Measurements from ENCODE around the gene MASTL.

Gene MASTL

GRCh38 chr10:27207350-27207749 lies 52.2 kb downstream of the MASTL start:
- H3K9me3 ChIP-seq (ENCODE audit: control insufficient read depth, insufficient read depth, low read depth, low read length), result no peaks in the 10 kb centered on the region
- ChIA-PET CTCF (interaction anchor here (1.8 kb wide), 1 partner anchor 16 kb away, joined by 7 read pairs; no protein-coding TSS in a partner anchor), POLR2A (no interaction called here)
- no peaks in the 10 kb centered on the region for H3K4me1 ChIP-seq (ENCODE audit: control insufficient read depth, insufficient read depth, low read length)
- no peak overlapping the region for H3K4me3 ChIP-seq (ENCODE audit: low read depth, low read length)
- H3K36me3 ChIP-seq (ENCODE audit: control insufficient read depth in 2 of 2, insufficient read depth in 1 of 2, low read length in 2 of 2), result peaks cover 81 to 85% of the 10 kb centered on the region in 2 experiments
- TF ChIP-seq, protein P1, sequence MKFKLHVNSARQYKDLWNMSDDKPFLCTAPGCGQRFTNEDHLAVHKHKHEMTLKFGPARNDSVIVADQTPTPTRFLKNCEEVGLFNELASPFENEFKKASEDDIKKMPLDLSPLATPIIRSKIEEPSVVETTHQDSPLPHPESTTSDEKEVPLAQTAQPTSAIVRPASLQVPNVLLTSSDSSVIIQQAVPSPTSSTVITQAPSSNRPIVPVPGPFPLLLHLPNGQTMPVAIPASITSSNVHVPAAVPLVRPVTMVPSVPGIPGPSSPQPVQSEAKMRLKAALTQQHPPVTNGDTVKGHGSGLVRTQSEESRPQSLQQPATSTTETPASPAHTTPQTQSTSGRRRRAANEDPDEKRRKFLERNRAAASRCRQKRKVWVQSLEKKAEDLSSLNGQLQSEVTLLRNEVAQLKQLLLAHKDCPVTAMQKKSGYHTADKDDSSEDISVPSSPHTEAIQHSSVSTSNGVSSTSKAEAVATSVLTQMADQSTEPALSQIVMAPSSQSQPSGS (tag by site-specific recombination; IDR thresholded peaks at IDR 0.05; ENCODE audit: low read depth), result no peak
- TF ChIP-seq ZNF112 (tag by site-specific recombination; IDR thresholded peaks at IDR 0.05) (no peak), ZNF324 (tag by site-specific recombination; IDR thresholded peaks at IDR 0.05) (no peak)
- H3K27ac ChIP-seq (ENCODE audit: extremely low read depth, low read depth, low read length), result no peak overlapping the region

- CTCF ChIA-PET, result interaction anchor here (0.6 to 2.7 kb wide), 24 partner anchors 9 to 1257 kb away, joined by 3 to 22 read pairs (median 4); partner anchors contain the start of gene ACBD5
- H3K27ac ChIP-seq (ENCODE audit: extremely low read depth, low read depth, low read length), result no peak overlapping the region
- no peak overlapping the region for H3K4me3 ChIP-seq (ENCODE audit: low read depth, low read length)
- POLR2A ChIA-PET, result interaction anchor here (0.7 kb wide), 1 partner anchor 420 kb away, joined by 7 read pairs; no protein-coding TSS in a partner anchor
- peaks cover 42 to 53% of the 10 kb centered on the region in 2 experiments for H3K36me3 ChIP-seq (ENCODE audit: control insufficient read depth in 2 of 2, insufficient read depth in 1 of 2, low read length in 2 of 2)
- H3K4me1 ChIP-seq (ENCODE audit: control insufficient read depth, insufficient read depth, low read length), result no peaks in the 10 kb centered on the region
- no peaks in the 10 kb centered on the region for H3K9me3 ChIP-seq (ENCODE audit: control insufficient read depth, insufficient read depth, low read depth, low read length)
- TF ChIP-seq ZBTB49 (tag by site-specific recombination; IDR thresholded peaks at IDR 0.05; ENCODE audit: low read depth) (no peak), ZNF544 (tag by site-specific recombination; IDR thresholded peaks at IDR 0.05) (no peak), ZNF121 (tag by site-specific recombination; IDR thresholded peaks at IDR 0.05) (peak; percentile 93), ZNF18 (tag by site-specific recombination; IDR thresholded peaks at IDR 0.05) (0 out of 2 replicates have a peak, but pooled peaks have one; percentile 55), ZNF146 (tag by site-specific recombination; IDR thresholded peaks at IDR 0.05) (no peak), WT1 (tag by site-specific recombination; IDR thresholded peaks at IDR 0.05) (no peak), ZIC2 (tag by site-specific recombination; IDR thresholded peaks at IDR 0.05) (no peak), SCRT1 (tag by site-specific recombination; IDR thresholded peaks at IDR 0.05; ENCODE audit: borderline replicate concordance) (peak; percentile 20; the same call in 1 of the 2 replicates), KLF16 (tag by site-specific recombination; IDR thresholded peaks at IDR 0.05) (no peak), BCL11B (tag by site-specific recombination; IDR thresholded peaks at IDR 0.05; ENCODE audit: low read depth) (no peak), ZNF664 (tag by site-specific recombination; IDR thresholded peaks at IDR 0.05) (no peak), PBX3 (CRISPR knock-in tag; IDR thresholded peaks at IDR 0.05) (no peak), ZNF292 (tag by site-specific recombination; IDR thresholded peaks at IDR 0.05; ENCODE audit: borderline replicate concordance, low read depth) (no peak), ZNF184 (tag by site-specific recombination; IDR thresholded peaks at IDR 0.05) (no peak), KLF10 (tag by site-specific recombination; IDR thresholded peaks at IDR 0.05) (no peak), ZBTB8A (tag by site-specific recombination; IDR thresholded peaks at IDR 0.05) (no peak), ZFP3 (tag by site-specific recombination; IDR thresholded peaks at IDR 0.05; ENCODE audit: low read depth) (no peak)
- TF ChIP-seq, protein P2, sequence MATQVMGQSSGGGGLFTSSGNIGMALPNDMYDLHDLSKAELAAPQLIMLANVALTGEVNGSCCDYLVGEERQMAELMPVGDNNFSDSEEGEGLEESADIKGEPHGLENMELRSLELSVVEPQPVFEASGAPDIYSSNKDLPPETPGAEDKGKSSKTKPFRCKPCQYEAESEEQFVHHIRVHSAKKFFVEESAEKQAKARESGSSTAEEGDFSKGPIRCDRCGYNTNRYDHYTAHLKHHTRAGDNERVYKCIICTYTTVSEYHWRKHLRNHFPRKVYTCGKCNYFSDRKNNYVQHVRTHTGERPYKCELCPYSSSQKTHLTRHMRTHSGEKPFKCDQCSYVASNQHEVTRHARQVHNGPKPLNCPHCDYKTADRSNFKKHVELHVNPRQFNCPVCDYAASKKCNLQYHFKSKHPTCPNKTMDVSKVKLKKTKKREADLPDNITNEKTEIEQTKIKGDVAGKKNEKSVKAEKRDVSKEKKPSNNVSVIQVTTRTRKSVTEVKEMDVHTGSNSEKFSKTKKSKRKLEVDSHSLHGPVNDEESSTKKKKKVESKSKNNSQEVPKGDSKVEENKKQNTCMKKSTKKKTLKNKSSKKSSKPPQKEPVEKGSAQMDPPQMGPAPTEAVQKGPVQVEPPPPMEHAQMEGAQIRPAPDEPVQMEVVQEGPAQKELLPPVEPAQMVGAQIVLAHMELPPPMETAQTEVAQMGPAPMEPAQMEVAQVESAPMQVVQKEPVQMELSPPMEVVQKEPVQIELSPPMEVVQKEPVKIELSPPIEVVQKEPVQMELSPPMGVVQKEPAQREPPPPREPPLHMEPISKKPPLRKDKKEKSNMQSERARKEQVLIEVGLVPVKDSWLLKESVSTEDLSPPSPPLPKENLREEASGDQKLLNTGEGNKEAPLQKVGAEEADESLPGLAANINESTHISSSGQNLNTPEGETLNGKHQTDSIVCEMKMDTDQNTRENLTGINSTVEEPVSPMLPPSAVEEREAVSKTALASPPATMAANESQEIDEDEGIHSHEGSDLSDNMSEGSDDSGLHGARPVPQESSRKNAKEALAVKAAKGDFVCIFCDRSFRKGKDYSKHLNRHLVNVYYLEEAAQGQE (tag by site-specific recombination; IDR thresholded peaks at IDR 0.05), result no peak
- TF ChIP-seq, protein P1 (tag by site-specific recombination; IDR thresholded peaks at IDR 0.05; ENCODE audit: low read depth), result no peak
Observed at GRCh38 chr10:27223964-27224363, 68.8 kb downstream of the MASTL start.

Data from HEK293 (cell line).